Measurements from ENCODE around the gene ELN.

GRCh38 chr7:73980206-73980605 is 47.8 kb upstream of the ELN start:
- TF ChIP-seq, protein P1, sequence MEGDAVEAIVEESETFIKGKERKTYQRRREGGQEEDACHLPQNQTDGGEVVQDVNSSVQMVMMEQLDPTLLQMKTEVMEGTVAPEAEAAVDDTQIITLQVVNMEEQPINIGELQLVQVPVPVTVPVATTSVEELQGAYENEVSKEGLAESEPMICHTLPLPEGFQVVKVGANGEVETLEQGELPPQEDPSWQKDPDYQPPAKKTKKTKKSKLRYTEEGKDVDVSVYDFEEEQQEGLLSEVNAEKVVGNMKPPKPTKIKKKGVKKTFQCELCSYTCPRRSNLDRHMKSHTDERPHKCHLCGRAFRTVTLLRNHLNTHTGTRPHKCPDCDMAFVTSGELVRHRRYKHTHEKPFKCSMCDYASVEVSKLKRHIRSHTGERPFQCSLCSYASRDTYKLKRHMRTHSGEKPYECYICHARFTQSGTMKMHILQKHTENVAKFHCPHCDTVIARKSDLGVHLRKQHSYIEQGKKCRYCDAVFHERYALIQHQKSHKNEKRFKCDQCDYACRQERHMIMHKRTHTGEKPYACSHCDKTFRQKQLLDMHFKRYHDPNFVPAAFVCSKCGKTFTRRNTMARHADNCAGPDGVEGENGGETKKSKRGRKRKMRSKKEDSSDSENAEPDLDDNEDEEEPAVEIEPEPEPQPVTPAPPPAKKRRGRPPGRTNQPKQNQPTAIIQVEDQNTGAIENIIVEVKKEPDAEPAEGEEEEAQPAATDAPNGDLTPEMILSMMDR (IDR thresholded peaks at IDR 0.05), result no peak
- TF ChIP-seq POLR2A (IDR thresholded peaks at IDR 0.05), result no peak
